IMR-90 (cell line): Measurements from ENCODE around the gene THRAP3. TPM values are rescaled to one million over a fixed set of nuclear protein-coding genes. Genes with fewer than 3 reads are reported as not detected.

Experiments
- ATAC-seq: fragments of 200-7000 bp; cut with Tn5 transposase; 2 replicates; pipeline ENCODE4 v1.9.1; 2020; ENCODE audit warnings: low read depth, mild to moderate bottlenecking, moderate library complexity
- BruUV-seq: library from RNA; stranded (reverse); fragments of 400-500 nt; replicated peaks from 2 replicates; lab custom pipeline; 2021; lab: Mats Ljungman, UMichigan
- CTCF ChIA-PET: fragments of 300-600 bp; formaldehyde crosslinking; extraction: SDS; loops from one replicate; lab custom pipeline; 2021; ENCODE audit warnings: antibody characterized with exemption; lab: Yijun Ruan, JAX
- POLR2A ChIA-PET: fragments of 300-600 bp; sonication (Branson Sonifier 250); formaldehyde crosslinking; loops from one replicate; lab custom pipeline; 2022; ENCODE audit warnings: antibody characterized with exemption; ENCODE audit not compliant: unreplicated experiment; lab: Charles Lee
- DNase-seq: peaks from one replicate; pipeline ENCODE4 v3.0.0; 2013
- H2AFZ ChIP-seq: replicated peaks from 2 replicates; pipeline ENCODE3; 2013; ENCODE audit warnings: low read length, mild to moderate bottlenecking; ENCODE audit not compliant: poor library complexity
- H2AK5ac ChIP-seq: 2 replicates; pipeline ENCODE4 v1.6.1; 2013; ENCODE audit warnings: low read depth, low read length, inconsistent platforms
- H2AK9ac ChIP-seq: replicated peaks from 2 replicates; pipeline ENCODE3; 2013; ENCODE audit warnings: mild to moderate bottlenecking, low read depth, low read length, moderate library complexity; ENCODE audit not compliant: poor library complexity
- H2BK120ac ChIP-seq: 2 replicates; pipeline ENCODE4 v1.6.1; 2013; ENCODE audit warnings: low read depth, low read length, inconsistent platforms
- H2BK15ac ChIP-seq: 3 replicates; pipeline ENCODE4 v1.6.1; 2013; ENCODE audit warnings: low read depth, low read length, inconsistent platforms
- H2BK20ac ChIP-seq: 2 replicates; pipeline ENCODE4 v1.6.1; 2013; ENCODE audit warnings: low read depth, mild to moderate bottlenecking, inconsistent platforms, low read length, moderate library complexity
- H2BK5ac ChIP-seq: 2 replicates; pipeline ENCODE4 v1.6.1; 2013; ENCODE audit warnings: mild to moderate bottlenecking, low read depth, low read length, inconsistent platforms; ENCODE audit not compliant: poor library complexity, severe bottlenecking
- H3K14ac ChIP-seq: replicated peaks from 2 replicates; pipeline ENCODE4 v1.6.1; 2013; ENCODE audit warnings: low read depth, low read length, inconsistent platforms
- H3K18ac ChIP-seq: 2 replicates; pipeline ENCODE4 v1.6.1; 2013; ENCODE audit warnings: low read depth, low read length, control low read depth
- H3K23ac ChIP-seq: 2 replicates; pipeline ENCODE4 v1.6.1; 2013; ENCODE audit warnings: low read depth, low read length, inconsistent platforms
- H3K27ac ChIP-seq: 2 replicates; pipeline ENCODE4 v1.5.1; 2013; ENCODE audit warnings: mild to moderate bottlenecking, control low read depth, low read length; ENCODE audit not compliant: insufficient read depth
- H3K27me3 ChIP-seq: 2 replicates; pipeline ENCODE4 v1.6.1; 2013; ENCODE audit warnings: low read length; ENCODE audit not compliant: control insufficient read depth, insufficient read depth
- H3K36me3 ChIP-seq: 2 replicates; pipeline ENCODE4 v1.6.1; 2013; ENCODE audit warnings: low read length, mixed read lengths; ENCODE audit not compliant: control insufficient read depth, insufficient read depth
- H3K4ac ChIP-seq: 2 replicates; pipeline ENCODE4 v1.6.1; 2013; ENCODE audit warnings: low read depth, low read length, inconsistent platforms
- H3K4me1 ChIP-seq: 2 replicates; pipeline ENCODE4 v1.6.1; 2013; ENCODE audit warnings: low read length, mixed read lengths; ENCODE audit not compliant: control insufficient read depth, insufficient read depth
- H3K4me2 ChIP-seq: 2 replicates; pipeline ENCODE4 v1.6.1; 2013; ENCODE audit warnings: low read depth, mild to moderate bottlenecking, control low read depth, low read length, moderate library complexity
- H3K4me3 ChIP-seq: 2 replicates; pipeline ENCODE4 v1.5.1; 2013; ENCODE audit warnings: low read depth, mild to moderate bottlenecking, control low read depth, low read length, moderate library complexity; ENCODE audit not compliant: insufficient read depth
- H3K56ac ChIP-seq: 2 replicates; pipeline ENCODE4 v1.6.1; 2013; ENCODE audit warnings: low read length, inconsistent platforms; ENCODE audit not compliant: insufficient read depth; ENCODE audit errors: extremely low read depth
- H3K79me1 ChIP-seq, 2 experiments: 2 replicates each; pipeline ENCODE4 v1.6.1; 2013; ENCODE audit warnings: low read length in 2 of 2, inconsistent platforms in 1 of 2, low read depth in 1 of 2
- H3K9ac ChIP-seq: 2 replicates; pipeline ENCODE4 v1.6.1; 2013; ENCODE audit warnings: low read depth, low read length, control low read depth
- H3K9me1 ChIP-seq: 2 replicates; pipeline ENCODE4 v1.6.1; 2013; ENCODE audit warnings: low read length, inconsistent platforms; ENCODE audit not compliant: insufficient read depth
- H3K9me3 ChIP-seq: 2 replicates; pipeline ENCODE4 v1.6.1; 2013; ENCODE audit warnings: low read length; ENCODE audit not compliant: control insufficient read depth, insufficient read depth
- H4K20me1 ChIP-seq: 2 replicates; pipeline ENCODE4 v1.6.1; 2013; ENCODE audit warnings: low read length, inconsistent platforms; ENCODE audit not compliant: insufficient read depth
- H4K5ac ChIP-seq: 2 replicates; pipeline ENCODE4 v1.6.1; 2013; ENCODE audit warnings: mild to moderate bottlenecking, low read depth, low read length, control low read depth
- H4K8ac ChIP-seq, 2 experiments: 2 replicates each; pipeline ENCODE4 v1.6.1; 2013; ENCODE audit warnings: low read depth in 2 of 2, low read length in 2 of 2, control low read depth in 1 of 2, inconsistent platforms in 1 of 2
- H4K91ac ChIP-seq: 2 replicates; pipeline ENCODE4 v1.6.1; 2013; ENCODE audit warnings: low read depth, low read length, inconsistent platforms; ENCODE audit not compliant: insufficient read depth
- BHLHE40 ChIP-seq: fragments of 150-350 bp; IDR thresholded peaks from 2 replicates; pipeline ENCODE4 v1.6.1; 2016; ENCODE audit warnings: mild to moderate bottlenecking, low read depth, low read length
- CEBPB ChIP-seq: IDR thresholded peaks from 2 replicates; pipeline ENCODE4 v1.6.1; 2012; ENCODE audit warnings: low read depth, low read length, improper control_type of control experiment
- CHD1 ChIP-seq: IDR thresholded peaks from 2 replicates; pipeline ENCODE4 v1.6.1; 2012; ENCODE audit warnings: low read depth, low read length, improper control_type of control experiment
- ELK1 ChIP-seq: fragments of 150-350 bp; IDR thresholded peaks from 2 replicates; pipeline ENCODE4 v1.6.1; 2016; ENCODE audit warnings: low read depth, mild to moderate bottlenecking, low read length, moderate library complexity, borderline replicate concordance
- FOS ChIP-seq: fragments of 150-350 bp; IDR thresholded peaks from 2 replicates; pipeline ENCODE4 v1.6.1; 2016; ENCODE audit warnings: low read depth, low read length
- MAFK ChIP-seq: IDR thresholded peaks from 2 replicates; pipeline ENCODE4 v1.6.1; 2012; ENCODE audit warnings: low read depth, low read length, improper control_type of control experiment
- MAZ ChIP-seq: IDR thresholded peaks from 2 replicates; pipeline ENCODE4 v1.6.1; 2012; ENCODE audit warnings: low read depth, mild to moderate bottlenecking, low read length, improper control_type of control experiment, moderate library complexity, borderline replicate concordance
- NFE2L2 ChIP-seq: fragments of 150-350 bp; IDR thresholded peaks from 2 replicates; pipeline ENCODE4 v1.6.1; 2016; ENCODE audit warnings: low read depth, mild to moderate bottlenecking, low read length
- RAD21 ChIP-seq: IDR thresholded peaks from 2 replicates; pipeline ENCODE4 v1.6.1; 2012; ENCODE audit warnings: low read length, improper control_type of control experiment
- RCOR1 ChIP-seq: IDR thresholded peaks from 2 replicates; pipeline ENCODE4 v1.6.1; 2012; ENCODE audit warnings: mild to moderate bottlenecking, low read length, improper control_type of control experiment; ENCODE audit not compliant: insufficient replicate concordance
- RFX5 ChIP-seq: IDR thresholded peaks from 2 replicates; pipeline ENCODE4 v1.8.0; 2012; ENCODE audit warnings: low read depth, mild to moderate bottlenecking, low read length, moderate library complexity
- WGBS, 2 experiments: methylation state at CpG; one replicate each; pipeline versions ENCODE4 v1.1.5 to v1.1.7; 2013; ENCODE audit warnings: missing lambda C conversion rate in 2 of 2; ENCODE audit not compliant: insufficient read length in 1 of 2; ENCODE audit errors: extremely low coverage in 2 of 2; 5-methylcytosine and 5-hydroxymethylcytosine counted together
- dilution Hi-C: fragments of 300-500 bp; cut with HindIII; formaldehyde crosslinking; loops from one replicate; pipeline ENCODE4 v1.14.3; 2018; ENCODE audit warnings: low sequenced_read_pairs; ENCODE audit not compliant: unreplicated experiment
- in situ Hi-C: fragments of 300-500 bp; cut with MboI; formaldehyde crosslinking; loops from 3 replicates; pipeline ENCODE4 v1.14.3; 2019; ENCODE audit warnings: low sequenced_read_pairs, inconsistent platforms, mixed read lengths
- intact Hi-C: fragments of 100-400 bp; cut with micrococcal nuclease; formaldehyde crosslinking; loops from 2 replicates; pipeline ENCODE4 v1.10.0; 2022
- polyA plus RNA-seq, 3 experiments: library from polyadenylated mRNA; depleted of rRNA; stranded (reverse); fragments of >200 nt; gene quantifications; 2 replicates each; pipeline ENCODE4 v1.2.3, GENCODE V29; 2012; ENCODE audit warnings: low replicate concordance in 1 of 3
- total RNA-seq: library from RNA; depleted of rRNA; stranded (reverse); fragments of >200 nt; gene quantifications from 2 replicates; pipeline ENCODE4 v1.2.3, GENCODE V29; 2012
- TF ChIP-seq, protein P1 (sequence below): conservative IDR thresholded peaks from 2 replicates; pipeline ENCODE4 v1.5.1; 2012; ENCODE audit warnings: mild to moderate bottlenecking, low read depth, low read length, improper control_type of control experiment
- TF ChIP-seq, protein P2 (sequence below): fragments of 150-350 bp; IDR thresholded peaks from 2 replicates; pipeline ENCODE4 v1.6.1; 2017; ENCODE audit warnings: mild to moderate bottlenecking, antibody characterized with exemption, low read length, low read depth

The THRAP3 gene
- total and polyA plus RNA-seq, 2 of the 4 experiments (the other 2 are of a cell fraction): 60.6 to 66.5 TPM

DNA sequence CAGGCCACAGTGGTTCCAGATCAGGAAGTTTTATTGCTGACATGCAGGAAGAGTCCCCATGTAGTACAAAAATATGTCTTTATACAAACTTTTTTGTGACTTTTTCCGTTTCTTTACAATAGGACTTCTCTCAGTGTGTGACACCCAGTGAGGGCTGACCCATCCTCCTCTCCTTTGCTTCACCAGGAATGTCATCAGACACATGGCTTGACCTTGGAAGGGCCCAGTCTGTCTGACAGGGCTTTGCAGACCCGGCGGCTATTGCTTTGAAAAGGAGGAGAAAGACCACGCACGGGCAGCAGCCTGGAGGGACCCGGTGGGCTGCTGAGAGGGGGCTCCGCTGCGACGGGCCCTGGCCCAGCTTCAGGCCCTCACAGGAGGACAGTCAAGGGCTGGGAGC, 115.4 kb downstream of the THRAP3 start:
- Histone ChIP-seq H2BK15ac (no peak overlapping the region), H2AK9ac (no peak overlapping the region), H2AFZ (no peak overlapping the region), H4K20me1 (no peaks in the 10 kb centered on the region), H3K4me2 (no peak overlapping the region), H3K56ac (no peak overlapping the region), H3K79me1 (peaks cover 0 to 16% of the 10 kb centered on the region in 2 experiments; a peak in 1 of 4 replicates), H2BK5ac (no peak overlapping the region), H3K4ac (no peak overlapping the region), H4K91ac (no peak overlapping the region), H2AK5ac (no peak overlapping the region), H4K5ac (no peak overlapping the region), H3K4me3 (no peak overlapping the region), H4K8ac (no peak overlapping the region), H3K9me3 (no peaks in the 10 kb centered on the region), H3K27me3 (no peaks in the 10 kb centered on the region), H2BK20ac (no peak overlapping the region), H3K27ac (no peak overlapping the region), H3K36me3 (peaks cover 41% of the 10 kb centered on the region), H3K9me1 (peaks cover 8% of the 10 kb centered on the region; the same call in 1 of the 2 replicates), H3K14ac (no peak overlapping the region), H3K9ac (no peak overlapping the region), H2BK120ac (no peak overlapping the region), H3K4me1 (peaks cover 12% of the 10 kb centered on the region), H3K18ac (no peak overlapping the region), H3K23ac (no peak overlapping the region)
- intact Hi-C loops: no loop called here
- no CpG with 5 or more reads among the region's 9 CpGs for WGBS, 2 experiments
- in situ Hi-C loops: loop anchor here (5.0 kb wide), 1 partner anchor 83 kb away; no protein-coding TSS in a partner anchor
- TF ChIP-seq RCOR1: no peak
- no peak for TF ChIP-seq BHLHE40
- TF ChIP-seq RAD21: no peak
- TF ChIP-seq, protein P1, sequence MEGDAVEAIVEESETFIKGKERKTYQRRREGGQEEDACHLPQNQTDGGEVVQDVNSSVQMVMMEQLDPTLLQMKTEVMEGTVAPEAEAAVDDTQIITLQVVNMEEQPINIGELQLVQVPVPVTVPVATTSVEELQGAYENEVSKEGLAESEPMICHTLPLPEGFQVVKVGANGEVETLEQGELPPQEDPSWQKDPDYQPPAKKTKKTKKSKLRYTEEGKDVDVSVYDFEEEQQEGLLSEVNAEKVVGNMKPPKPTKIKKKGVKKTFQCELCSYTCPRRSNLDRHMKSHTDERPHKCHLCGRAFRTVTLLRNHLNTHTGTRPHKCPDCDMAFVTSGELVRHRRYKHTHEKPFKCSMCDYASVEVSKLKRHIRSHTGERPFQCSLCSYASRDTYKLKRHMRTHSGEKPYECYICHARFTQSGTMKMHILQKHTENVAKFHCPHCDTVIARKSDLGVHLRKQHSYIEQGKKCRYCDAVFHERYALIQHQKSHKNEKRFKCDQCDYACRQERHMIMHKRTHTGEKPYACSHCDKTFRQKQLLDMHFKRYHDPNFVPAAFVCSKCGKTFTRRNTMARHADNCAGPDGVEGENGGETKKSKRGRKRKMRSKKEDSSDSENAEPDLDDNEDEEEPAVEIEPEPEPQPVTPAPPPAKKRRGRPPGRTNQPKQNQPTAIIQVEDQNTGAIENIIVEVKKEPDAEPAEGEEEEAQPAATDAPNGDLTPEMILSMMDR: no peak
- TF ChIP-seq, protein P2, sequence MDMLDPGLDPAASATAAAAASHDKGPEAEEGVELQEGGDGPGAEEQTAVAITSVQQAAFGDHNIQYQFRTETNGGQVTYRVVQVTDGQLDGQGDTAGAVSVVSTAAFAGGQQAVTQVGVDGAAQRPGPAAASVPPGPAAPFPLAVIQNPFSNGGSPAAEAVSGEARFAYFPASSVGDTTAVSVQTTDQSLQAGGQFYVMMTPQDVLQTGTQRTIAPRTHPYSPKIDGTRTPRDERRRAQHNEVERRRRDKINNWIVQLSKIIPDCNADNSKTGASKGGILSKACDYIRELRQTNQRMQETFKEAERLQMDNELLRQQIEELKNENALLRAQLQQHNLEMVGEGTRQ: no peak
- TF ChIP-seq MAFK: no peak
- TF ChIP-seq FOS: no peak
- no peak for TF ChIP-seq MAZ
- TF ChIP-seq RFX5: no peak
- TF ChIP-seq CHD1: no peak
- TF ChIP-seq NFE2L2: no peak
- TF ChIP-seq CEBPB: no peak
- no peak for TF ChIP-seq ELK1
- DNase-seq (no peak), ATAC-seq (no peak)
- ChIA-PET POLR2A (no interaction called here), CTCF (no interaction called here)
- dilution Hi-C loops: no loop called here
- no TSS peak for BruUV-seq
